Neural crest cell (in vitro differentiated cells): Measurements from ENCODE around the gene SCUBE3. TPM values are rescaled to one million over a fixed set of nuclear protein-coding genes. Genes with fewer than 3 reads are reported as not detected.

Source experiments
- DNase-seq: peaks from one replicate; pipeline ENCODE4 v3.0.0; 2021; ENCODE audit warnings: low read depth, mixed read lengths, low spot score
- H3K27ac Mint-ChIP-seq: one replicate; pipeline ENCODE4 v1.8.0; 2021; ENCODE audit warnings: mild to moderate bottlenecking, mixed read lengths; ENCODE audit not compliant: unreplicated experiment
- H3K27me3 Mint-ChIP-seq: 2 replicates; pipeline ENCODE4 v1.8.0; 2021; ENCODE audit warnings: low read depth, mild to moderate bottlenecking, mixed read lengths
- H3K36me3 Mint-ChIP-seq: 2 replicates; pipeline ENCODE4 v1.8.0; 2021; ENCODE audit warnings: low read depth, mild to moderate bottlenecking, mixed read lengths
- H3K4me1 Mint-ChIP-seq: 2 replicates; pipeline ENCODE4 v1.8.0; 2021; ENCODE audit warnings: mixed read lengths
- H3K4me3 Mint-ChIP-seq: one replicate; pipeline ENCODE4 v1.8.0; 2021; ENCODE audit warnings: mild to moderate bottlenecking, mixed read lengths
- H3K9me3 Mint-ChIP-seq: 2 replicates; pipeline ENCODE4 v1.8.0; 2021; ENCODE audit warnings: mixed read lengths
- CTCF ChIP-seq: fragments of 200-600 bp; sonication (generic); conservative IDR thresholded peaks from 2 replicates; pipeline ENCODE4 v1.5.0; 2021; ENCODE audit warnings: antibody characterized with exemption, mild to moderate bottlenecking
- total RNA-seq: library from RNA; stranded (reverse); gene quantifications from 2 replicates; pipeline ENCODE4 v1.2.1, GENCODE V29; 2021

SCUBE3 gene
- total RNA-seq, 1 donor from 2014 or later = 22.5 TPM

GRCh38 chr6:35260591-35261570 is 47.1 kb downstream of the SCUBE3 start:
- H3K36me3 Mint-ChIP-seq = no peaks in the 10 kb centered on the region
- peaks cover 38% of the 10 kb centered on the region for H3K4me1 Mint-ChIP-seq
- H3K27me3 Mint-ChIP-seq = no peaks in the 10 kb centered on the region
- H3K27ac Mint-ChIP-seq = peak overlapping the region; percentile 7
- no peak for TF ChIP-seq CTCF
- no peaks in the 10 kb centered on the region for H3K9me3 Mint-ChIP-seq
- DNase-seq = no peak
- peak overlapping the region; percentile 99 for H3K4me3 Mint-ChIP-seq

GRCh38 chr6:35262596-35262995 is 48.8 kb downstream of the SCUBE3 start:
- DNase-seq = no peak
- TF ChIP-seq CTCF = no peak
- Mint-ChIP-seq H3K9me3 (no peaks in the 10 kb centered on the region), H3K27ac (peak overlapping the region; percentile 74), H3K27me3 (no peaks in the 10 kb centered on the region), H3K36me3 (no peaks in the 10 kb centered on the region), H3K4me3 (peak overlapping the region; percentile 71), H3K4me1 (peaks cover 35% of the 10 kb centered on the region)

GRCh38 chr6:35264550-35265274 is 51.0 kb downstream of the SCUBE3 start:
- Mint-ChIP-seq H3K9me3 (no peaks in the 10 kb centered on the region), H3K27ac (no peak overlapping the region), H3K4me1 (peaks cover 26% of the 10 kb centered on the region), H3K36me3 (no peaks in the 10 kb centered on the region), H3K27me3 (no peaks in the 10 kb centered on the region), H3K4me3 (no peak overlapping the region)
- TF ChIP-seq CTCF = no peak
- DNase-seq = no peak

GRCh38 chr6:35265523-35265922 is 51.8 kb downstream of the SCUBE3 start:
- Mint-ChIP-seq H3K27me3 (no peaks in the 10 kb centered on the region), H3K4me3 (no peak overlapping the region), H3K27ac (no peak overlapping the region), H3K9me3 (no peaks in the 10 kb centered on the region), H3K36me3 (no peaks in the 10 kb centered on the region), H3K4me1 (peaks cover 20% of the 10 kb centered on the region)
- no peak for TF ChIP-seq CTCF
- DNase-seq = no peak

GRCh38 chr6:35267446-35267845 is 53.7 kb downstream of the SCUBE3 start:
- H3K27ac Mint-ChIP-seq = no peak overlapping the region
- no peak for DNase-seq
- no peaks in the 10 kb centered on the region for H3K9me3 Mint-ChIP-seq
- peaks cover 12% of the 10 kb centered on the region for H3K4me1 Mint-ChIP-seq
- no peaks in the 10 kb centered on the region for H3K27me3 Mint-ChIP-seq
- no peak overlapping the region for H3K4me3 Mint-ChIP-seq
- H3K36me3 Mint-ChIP-seq = no peaks in the 10 kb centered on the region
- TF ChIP-seq CTCF = no peak
